Stimulated activated naive CD8-positive, alpha-beta T cell treated with anti-CD3 and anti-CD28 coated beads, Interleukin-15, Interleukin-2, amounts not matched to agents 100 ng/mL and 50 ng/mL, for 24 hours (primary cell): ENCODE results near the gene FGD2.
A peak's percentile ranks its signal among the peaks of the same experiment; 100 is the strongest.

Experiments
- H3K27ac Mint-ChIP-seq: one replicate; pipeline ENCODE4 v1.8.0; 2021; ENCODE audit warnings: mild to moderate bottlenecking, mixed read lengths
- H3K27me3 Mint-ChIP-seq: one replicate; pipeline ENCODE4 v1.8.0; 2021; ENCODE audit warnings: mixed read lengths
- H3K36me3 Mint-ChIP-seq: one replicate; pipeline ENCODE4 v1.8.0; 2021; ENCODE audit warnings: low read depth, mixed read lengths
- H3K4me1 Mint-ChIP-seq: one replicate; pipeline ENCODE4 v1.8.0; 2021; ENCODE audit warnings: low read depth, mixed read lengths
- H3K4me3 Mint-ChIP-seq: one replicate; pipeline ENCODE4 v1.8.0; 2021; ENCODE audit warnings: mild to moderate bottlenecking, mixed read lengths
- H3K9me3 Mint-ChIP-seq: one replicate; pipeline ENCODE4 v1.8.0; 2021; ENCODE audit warnings: mixed read lengths

The FGD2 gene

GRCh38 chr6:37016995-37017394 is 11.5 kb downstream of the FGD2 start:
- Mint-ChIP-seq H3K36me3 (no peaks in the 10 kb centered on the region), H3K9me3 (no peaks in the 10 kb centered on the region), H3K4me1 (peaks cover 27% of the 10 kb centered on the region), H3K4me3 (no peak overlapping the region), H3K27ac (no peak overlapping the region), H3K27me3 (no peaks in the 10 kb centered on the region)

DNA sequence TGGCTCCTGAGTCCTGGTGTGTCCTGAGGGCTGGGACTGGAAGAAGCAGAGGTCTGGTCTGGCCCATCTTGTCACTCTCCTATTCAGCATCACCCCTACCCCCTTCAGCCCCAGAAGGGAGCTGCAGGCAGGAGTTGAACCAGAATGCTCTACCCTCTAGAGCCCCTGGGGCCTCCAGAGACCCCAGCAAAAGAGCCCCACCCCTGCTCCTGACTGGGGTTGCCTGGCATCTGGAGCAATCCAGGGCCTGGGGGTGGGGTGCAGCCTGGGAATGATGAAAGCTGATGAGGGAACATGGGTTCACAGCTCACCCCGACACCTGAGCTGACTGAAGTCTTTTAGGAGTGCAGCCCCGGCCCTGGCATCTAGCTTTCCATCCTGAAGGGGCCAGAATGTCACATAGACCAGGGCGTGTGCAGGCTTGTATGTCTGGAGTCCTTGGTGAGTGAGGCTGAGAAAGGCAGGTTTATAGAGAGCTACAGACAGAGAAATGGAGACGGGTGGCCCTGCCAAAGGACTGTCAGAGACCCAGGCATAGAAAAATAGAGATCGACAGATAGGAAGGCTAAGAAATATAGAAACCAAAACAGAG is 12.2 kb downstream of the FGD2 start:
- H3K4me1 Mint-ChIP-seq: peaks cover 34% of the 10 kb centered on the region
- H3K9me3 Mint-ChIP-seq: no peaks in the 10 kb centered on the region
- H3K27me3 Mint-ChIP-seq: no peaks in the 10 kb centered on the region
- H3K4me3 Mint-ChIP-seq: no peak overlapping the region
- peak overlapping the region; percentile 33 for H3K27ac Mint-ChIP-seq
- no peaks in the 10 kb centered on the region for H3K36me3 Mint-ChIP-seq

GRCh38 chr6:37018198-37019064 is 13.0 kb downstream of the FGD2 start:
- Mint-ChIP-seq H3K36me3 (no peaks in the 10 kb centered on the region), H3K27ac (peak overlapping the region; percentile 33), H3K9me3 (no peaks in the 10 kb centered on the region), H3K4me1 (peaks cover 42% of the 10 kb centered on the region), H3K27me3 (no peaks in the 10 kb centered on the region), H3K4me3 (no peak overlapping the region)

DNA sequence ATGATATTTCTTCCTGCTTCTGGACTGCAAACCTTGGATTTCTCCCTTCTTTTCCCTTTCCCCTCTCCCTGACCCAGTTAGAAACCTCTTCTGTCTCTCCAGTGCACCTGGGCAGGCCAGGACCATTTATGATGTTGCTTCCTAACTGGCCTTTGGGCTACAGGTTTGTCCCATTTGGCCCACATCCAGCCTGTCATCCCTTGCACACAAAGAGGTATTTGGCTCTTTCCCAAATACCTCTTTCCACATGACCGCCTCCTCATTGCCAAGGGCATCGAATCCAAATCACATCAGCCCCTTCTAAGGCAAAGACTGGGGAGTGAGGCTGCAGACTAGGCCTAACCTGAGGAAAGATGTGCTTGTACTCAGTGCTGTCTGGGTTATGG is 13.6 kb downstream of the FGD2 start:
- no peaks in the 10 kb centered on the region for H3K27me3 Mint-ChIP-seq
- H3K27ac Mint-ChIP-seq: no peak overlapping the region
- H3K36me3 Mint-ChIP-seq: no peaks in the 10 kb centered on the region
- H3K4me1 Mint-ChIP-seq: peaks cover 48% of the 10 kb centered on the region
- H3K4me3 Mint-ChIP-seq: no peak overlapping the region
- H3K9me3 Mint-ChIP-seq: no peaks in the 10 kb centered on the region

DNA sequence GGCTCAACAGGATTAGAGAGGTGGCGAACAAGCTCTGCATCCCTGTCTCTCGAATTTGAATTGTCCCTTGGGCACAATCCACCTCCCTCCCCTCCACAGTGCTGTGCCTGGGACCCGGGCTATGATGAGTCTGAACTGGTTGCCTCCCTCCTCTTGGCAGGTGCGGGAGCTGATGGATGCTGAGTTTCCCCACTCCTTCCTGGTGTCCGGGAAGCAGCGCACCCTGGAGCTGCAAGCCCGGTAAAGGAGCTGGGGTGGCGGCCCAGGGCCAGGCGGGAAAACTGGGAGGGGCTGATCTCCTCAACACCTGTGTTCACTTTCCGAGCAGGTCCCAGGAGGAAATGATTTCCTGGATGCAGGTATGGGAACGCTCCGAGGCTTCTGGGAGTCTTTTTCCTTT is 14.9 kb downstream of the FGD2 start:
- no peak overlapping the region for H3K4me3 Mint-ChIP-seq
- no peaks in the 10 kb centered on the region for H3K9me3 Mint-ChIP-seq
- H3K27ac Mint-ChIP-seq: no peak overlapping the region
- H3K27me3 Mint-ChIP-seq: no peaks in the 10 kb centered on the region
- peaks cover 61% of the 10 kb centered on the region for H3K4me1 Mint-ChIP-seq
- H3K36me3 Mint-ChIP-seq: no peaks in the 10 kb centered on the region

- no peaks in the 10 kb centered on the region for H3K36me3 Mint-ChIP-seq
- H3K27ac Mint-ChIP-seq: no peak overlapping the region
- peaks cover 64% of the 10 kb centered on the region for H3K4me1 Mint-ChIP-seq
- no peak overlapping the region for H3K4me3 Mint-ChIP-seq
- no peaks in the 10 kb centered on the region for H3K27me3 Mint-ChIP-seq
- H3K9me3 Mint-ChIP-seq: no peaks in the 10 kb centered on the region
These were observed 15.4 kb downstream of the FGD2 start for GRCh38 chr6:37020812-37021211.

- Mint-ChIP-seq H3K4me3 (no peak overlapping the region), H3K9me3 (no peaks in the 10 kb centered on the region), H3K27ac (no peak overlapping the region), H3K27me3 (no peaks in the 10 kb centered on the region), H3K4me1 (peaks cover 70% of the 10 kb centered on the region), H3K36me3 (no peaks in the 10 kb centered on the region)
These were observed 16.1 kb downstream of the FGD2 start for GRCh38 chr6:37021356-37022129.

GRCh38 chr6:37022135-37022863 is 16.8 kb downstream of the FGD2 start:
- Mint-ChIP-seq H3K36me3 (no peaks in the 10 kb centered on the region), H3K4me1 (peaks cover 70% of the 10 kb centered on the region), H3K9me3 (no peaks in the 10 kb centered on the region), H3K27ac (peak overlapping the region; percentile 26), H3K4me3 (no peak overlapping the region), H3K27me3 (no peaks in the 10 kb centered on the region)

DNA sequence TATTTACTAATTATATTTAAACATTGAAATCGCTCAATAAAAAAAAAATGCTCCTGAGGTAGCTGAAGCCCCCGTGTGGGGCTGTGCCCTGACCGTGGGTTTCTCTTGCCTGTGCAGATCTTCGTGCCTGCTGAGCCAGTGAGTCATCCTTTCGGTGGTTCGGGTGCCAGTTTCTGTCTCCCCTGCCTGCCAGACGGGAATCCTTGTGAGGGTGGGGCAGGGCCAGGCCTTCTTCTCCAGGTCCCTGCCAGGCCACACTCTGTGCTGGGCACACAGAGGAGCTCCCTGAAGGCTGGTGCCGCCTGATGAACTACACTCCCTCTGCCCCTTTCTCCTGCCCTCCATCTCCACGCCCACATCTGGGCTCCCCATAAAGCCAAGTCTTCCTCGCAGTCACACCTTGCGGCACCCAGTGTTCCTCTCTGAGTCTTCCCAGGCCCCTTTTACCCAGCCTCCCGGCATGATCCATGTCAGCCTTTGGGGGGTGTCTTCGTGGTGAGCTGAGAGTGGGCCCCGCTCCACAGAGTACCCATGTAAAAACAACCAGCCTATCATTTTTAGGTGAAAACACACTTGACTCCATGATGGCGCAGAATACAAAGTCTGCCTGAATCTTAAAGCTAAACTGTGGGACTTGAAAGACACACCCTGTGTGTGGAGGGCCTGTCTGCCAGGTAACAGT is 19.3 kb downstream of the FGD2 start:
- no peaks in the 10 kb centered on the region for H3K27me3 Mint-ChIP-seq
- H3K36me3 Mint-ChIP-seq: no peaks in the 10 kb centered on the region
- no peaks in the 10 kb centered on the region for H3K9me3 Mint-ChIP-seq
- H3K27ac Mint-ChIP-seq: peak overlapping the region; percentile 91
- peaks cover 66% of the 10 kb centered on the region for H3K4me1 Mint-ChIP-seq
- H3K4me3 Mint-ChIP-seq: peak overlapping the region; percentile 45

DNA sequence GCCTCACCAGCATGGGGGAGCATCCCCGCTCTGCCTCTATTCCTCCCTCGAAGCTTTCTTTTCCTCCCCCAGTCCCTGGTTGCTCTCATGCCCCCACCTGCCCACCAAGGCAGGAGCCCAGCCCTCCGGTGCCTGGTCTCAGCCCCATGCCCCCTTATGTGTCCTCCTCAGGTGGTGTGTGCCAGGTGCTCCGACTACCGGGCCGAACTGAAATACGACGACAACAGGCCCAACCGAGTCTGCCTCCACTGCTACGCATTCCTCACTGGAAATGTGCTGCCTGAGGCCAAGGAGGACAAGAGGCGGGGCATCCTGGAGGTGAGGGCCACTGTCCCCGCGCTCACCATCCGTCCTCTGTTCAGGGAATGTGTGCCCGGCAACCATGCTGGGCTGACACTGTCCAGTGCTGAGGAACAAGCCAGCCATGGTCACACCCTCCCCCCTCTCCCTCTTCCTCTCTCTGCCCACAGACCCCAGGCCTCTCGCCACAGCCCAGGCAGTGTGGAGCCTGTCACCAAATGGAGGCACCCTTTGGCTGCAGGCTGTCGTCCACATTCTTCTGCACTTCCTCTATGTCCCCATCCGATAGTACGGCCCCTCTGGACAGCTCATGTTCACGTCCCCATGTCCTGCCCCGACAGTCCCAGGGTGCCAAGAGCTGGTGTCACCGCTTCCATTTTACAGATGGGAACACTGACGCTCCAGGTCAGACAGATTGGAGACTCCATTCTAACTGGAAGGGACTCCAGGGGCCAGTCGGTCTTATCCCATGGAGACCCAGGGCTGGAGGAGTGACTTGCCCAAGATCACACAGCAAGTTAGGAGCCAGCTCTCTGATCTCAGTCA is 20.4 kb downstream of the FGD2 start:
- peaks cover 70% of the 10 kb centered on the region for H3K4me1 Mint-ChIP-seq

DNA sequence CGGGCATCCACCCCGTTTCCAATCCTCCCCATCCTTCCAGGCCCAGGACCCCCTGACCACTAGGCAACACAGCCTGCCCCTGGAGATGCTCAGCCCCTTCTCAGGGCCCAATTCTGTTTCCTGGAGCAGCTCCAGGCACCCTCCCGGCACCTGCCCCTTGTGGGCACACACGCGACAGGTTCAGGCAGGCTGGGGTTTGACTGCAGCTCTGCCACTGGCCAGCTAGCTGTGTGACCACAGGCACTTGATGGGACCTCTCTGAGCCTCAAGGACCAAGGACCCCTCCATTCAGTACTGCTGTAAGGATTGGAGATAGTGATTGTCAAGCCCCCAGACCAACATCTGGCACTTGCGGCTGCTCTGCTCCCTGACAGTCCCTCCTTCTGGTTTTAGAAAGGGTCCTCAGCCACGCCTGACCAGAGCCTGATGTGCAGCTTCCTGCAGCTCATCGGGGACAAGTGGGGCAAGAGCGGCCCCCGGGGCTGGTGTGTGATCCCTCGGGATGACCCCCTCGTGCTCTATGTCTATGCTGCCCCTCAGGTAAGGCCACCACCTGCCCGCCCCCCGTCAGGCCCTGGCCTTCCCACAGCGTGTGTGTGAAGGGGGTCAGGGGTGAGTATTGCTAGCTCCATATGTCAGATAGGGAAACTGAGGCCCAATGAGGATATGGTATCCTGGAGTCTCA is 21.7 kb downstream of the FGD2 start:
- Mint-ChIP-seq H3K4me1 (peaks cover 65% of the 10 kb centered on the region), H3K36me3 (peaks cover 7% of the 10 kb centered on the region), H3K27me3 (no peaks in the 10 kb centered on the region), H3K9me3 (no peaks in the 10 kb centered on the region), H3K27ac (no peak overlapping the region), H3K4me3 (no peak overlapping the region)

More for the DNA sequence above, 20.4 kb downstream of the FGD2 start:
- Mint-ChIP-seq H3K36me3 (peaks cover 7% of the 10 kb centered on the region), H3K27ac (peak overlapping the region; percentile 29), H3K4me3 (no peak overlapping the region), H3K27me3 (no peaks in the 10 kb centered on the region), H3K9me3 (no peaks in the 10 kb centered on the region)

DNA sequence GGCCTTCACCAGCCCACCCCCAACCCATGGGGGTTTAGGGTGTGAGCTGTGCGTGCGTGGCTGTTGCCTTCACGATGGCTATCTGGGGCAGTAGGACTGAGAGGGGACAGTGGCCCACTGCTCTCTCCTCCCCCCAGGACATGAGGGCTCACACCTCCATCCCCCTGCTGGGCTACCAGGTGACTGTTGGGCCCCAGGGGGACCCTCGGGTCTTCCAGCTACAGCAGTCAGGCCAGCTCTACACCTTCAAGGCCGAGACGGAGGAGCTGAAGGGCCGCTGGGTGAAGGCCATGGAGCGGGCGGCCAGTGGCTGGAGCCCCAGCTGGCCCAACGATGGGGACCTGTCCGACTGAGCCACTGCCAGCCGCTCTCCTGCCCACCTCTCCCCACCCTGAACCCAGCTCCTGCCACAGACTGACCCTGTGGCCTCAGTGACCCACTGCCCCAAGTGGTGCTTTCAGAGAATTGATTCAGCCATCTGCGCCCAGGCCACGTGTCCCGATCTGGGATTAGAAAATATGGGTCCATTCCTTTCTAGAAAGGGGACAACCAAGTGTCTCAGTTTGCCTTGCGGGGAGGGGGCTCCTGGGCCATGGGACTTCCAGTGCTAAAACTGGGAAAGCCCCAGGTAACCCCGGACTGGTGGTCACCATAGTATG is 22.5 kb downstream of the FGD2 start:
- Mint-ChIP-seq H3K27me3 (no peaks in the 10 kb centered on the region), H3K36me3 (peaks cover 7% of the 10 kb centered on the region), H3K4me1 (peaks cover 65% of the 10 kb centered on the region), H3K9me3 (no peaks in the 10 kb centered on the region), H3K4me3 (no peak overlapping the region), H3K27ac (no peak overlapping the region)
